ENCODE data around the gene PKIG.

DNA sequence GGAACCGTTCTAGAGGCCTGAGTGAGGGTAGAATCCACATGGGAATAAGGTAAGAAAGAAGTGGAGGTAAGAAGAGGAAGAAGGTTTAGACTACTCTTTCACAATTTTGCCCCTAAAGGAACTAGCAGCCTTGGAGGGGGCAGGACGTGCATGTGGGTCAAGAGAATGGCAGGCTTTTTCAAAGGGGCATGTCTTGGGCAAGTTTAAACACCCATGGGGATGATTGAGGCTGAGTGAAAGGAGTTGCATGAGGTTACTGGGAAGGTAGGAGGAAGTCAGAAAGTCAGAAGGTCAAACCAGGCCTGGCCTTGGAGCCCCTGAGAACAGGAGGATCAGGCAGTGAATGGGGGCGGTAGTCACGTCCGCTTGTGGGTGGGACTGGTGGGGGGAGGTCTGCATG lies 58.9 kb downstream of the PKIG start:
- TF ChIP-seq CTCF (IDR thresholded peaks at IDR 0.05): no peak
- TF ChIP-seq POLR2AphosphoS5 (IDR thresholded peaks at IDR 0.05): no peak
- TF ChIP-seq POLR2A (IDR thresholded peaks at IDR 0.05): no peak
